Measurements from ENCODE around the gene SP100. TPM values are rescaled to one million over a fixed set of nuclear protein-coding genes. Genes with fewer than 3 reads are reported as not detected.
"Not testable (repeated sequence)": the region's sequence is repeated elsewhere in the genome, so short reads cannot be mapped to it uniquely, and the experiment has no call there.

SP100 gene
- total RNA-seq, 1 donor from 2014 or later: 387 TPM

DNA sequence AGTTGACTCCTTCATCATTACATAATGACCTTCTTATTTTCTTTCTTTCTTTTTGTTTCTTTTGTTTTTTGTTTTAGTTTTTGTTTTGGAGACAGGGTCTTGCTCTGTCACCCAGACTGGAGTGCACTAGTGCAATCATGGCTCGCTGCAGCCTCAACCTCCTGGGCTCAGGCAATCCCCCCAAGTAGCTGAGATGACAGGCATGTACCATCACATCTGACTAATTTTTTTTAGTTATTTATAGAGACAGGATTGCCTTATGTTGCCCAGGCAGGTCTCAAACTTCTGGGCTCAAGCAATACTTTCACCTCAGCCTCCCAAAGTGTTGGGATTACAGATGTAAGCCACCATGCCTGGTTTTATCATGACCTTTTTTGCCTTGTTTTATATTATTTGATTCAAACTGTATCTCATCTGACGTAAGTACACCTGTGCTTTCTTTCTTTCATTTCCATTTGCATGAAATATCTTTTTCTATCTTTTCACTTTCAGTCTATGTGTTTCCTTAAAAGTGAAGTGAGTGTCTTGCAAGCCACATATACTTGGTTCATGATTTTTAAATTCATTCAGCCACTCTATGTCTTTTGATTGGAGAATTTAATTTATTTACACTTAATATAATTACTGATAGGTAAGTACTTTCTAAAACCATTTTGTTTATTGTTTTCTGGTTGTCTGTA is 39.1 kb downstream of the SP100 start:
- intact Hi-C loops (cut with micrococcal nuclease): no loop called here

- intact Hi-C loops (cut with micrococcal nuclease): no loop called here
These were observed 41.2 kb downstream of the SP100 start for GRCh38 chr2:230457073-230457768.

- intact Hi-C loops (cut with micrococcal nuclease): no loop called here
These were observed 41.8 kb downstream of the SP100 start for GRCh38 chr2:230457793-230458192.

DNA sequence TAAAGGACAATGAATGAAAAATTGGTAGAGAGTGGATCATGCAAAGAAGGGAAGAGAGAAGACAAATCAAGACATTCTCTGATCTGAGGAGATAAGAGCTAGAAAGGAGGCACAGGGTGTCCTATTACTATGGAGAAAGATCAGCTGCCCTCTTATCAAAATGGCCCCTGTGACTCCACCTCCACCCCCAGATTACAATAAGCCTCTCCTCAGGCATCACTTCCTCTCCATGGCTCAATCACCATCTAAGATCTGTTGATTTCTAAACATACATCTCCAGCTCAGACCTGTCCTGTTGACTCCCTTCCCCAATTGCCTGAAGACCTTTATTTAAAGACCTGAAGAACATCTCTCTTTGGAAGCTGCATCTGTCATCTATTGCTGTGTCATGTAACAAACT is 43.2 kb downstream of the SP100 start:
- intact Hi-C loops (cut with micrococcal nuclease): no loop called here

GRCh38 chr2:230471074-230471473 is 55.1 kb downstream of the SP100 start:
- intact Hi-C loops (cut with micrococcal nuclease): loop anchor here (5.0 to 10.0 kb wide), 2 partner anchors 324 to 464 kb away; no protein-coding TSS in a partner anchor

GRCh38 chr2:230472621-230473018 is 56.6 kb downstream of the SP100 start:
- intact Hi-C loops (cut with micrococcal nuclease): loop anchor here (1.0 to 10.0 kb wide), 4 partner anchors 139 to 465 kb away; no protein-coding TSS in a partner anchor

- intact Hi-C loops (cut with micrococcal nuclease): loop anchor here (1.0 to 10.0 kb wide), 4 partner anchors 138 to 466 kb away; no protein-coding TSS in a partner anchor
These were observed 57.4 kb downstream of the SP100 start for GRCh38 chr2:230473378-230473777.

DNA sequence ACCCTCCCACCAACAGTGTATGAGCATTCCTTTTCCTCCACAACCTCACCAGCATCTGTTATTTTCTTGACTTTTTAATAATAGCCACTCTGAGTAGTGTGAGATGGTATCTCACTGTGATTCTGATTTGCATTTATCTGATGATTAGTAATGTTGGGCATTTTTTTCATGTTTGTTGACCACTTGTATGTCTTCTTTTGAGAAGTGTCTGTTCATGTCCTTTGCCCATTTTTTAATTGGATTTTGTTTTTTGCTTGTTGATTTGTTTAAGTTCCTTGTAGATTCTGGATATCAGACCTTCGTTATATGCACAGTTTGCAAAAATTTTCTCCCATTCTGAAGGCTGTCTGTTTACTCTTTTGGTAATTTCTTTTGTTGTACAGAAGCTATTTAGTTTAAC is 59.1 kb downstream of the SP100 start:
- intact Hi-C loops (cut with micrococcal nuclease): loop anchor here (10.0 kb wide), 1 partner anchor 320 kb away; no protein-coding TSS in a partner anchor

DNA sequence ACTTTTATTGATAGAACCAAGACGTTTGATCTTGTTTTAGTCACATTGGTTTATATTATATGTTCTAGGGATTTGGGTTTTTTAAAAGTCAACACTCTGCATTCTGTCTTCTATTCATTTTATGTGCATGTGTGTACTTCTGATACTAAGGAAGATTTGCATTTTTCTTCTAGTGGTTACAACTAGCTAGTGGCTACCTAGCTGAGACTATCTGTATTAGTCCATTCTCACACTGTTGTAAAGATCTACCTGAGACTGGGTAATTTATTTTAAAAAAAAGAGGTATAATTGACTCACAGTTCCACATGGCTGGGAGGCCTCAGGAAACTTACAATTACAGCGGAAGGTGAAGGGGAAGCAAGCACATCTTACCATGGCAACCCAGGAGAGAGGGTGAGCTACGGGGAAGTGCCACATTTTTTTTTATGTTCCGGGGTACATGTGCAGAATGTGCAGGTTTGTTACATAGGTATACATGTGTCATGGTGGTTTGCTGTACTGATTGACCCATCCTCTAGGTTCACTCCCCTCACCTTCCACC is 69.9 kb downstream of the SP100 start:
- intact Hi-C loops (cut with micrococcal nuclease): no loop called here

DNA sequence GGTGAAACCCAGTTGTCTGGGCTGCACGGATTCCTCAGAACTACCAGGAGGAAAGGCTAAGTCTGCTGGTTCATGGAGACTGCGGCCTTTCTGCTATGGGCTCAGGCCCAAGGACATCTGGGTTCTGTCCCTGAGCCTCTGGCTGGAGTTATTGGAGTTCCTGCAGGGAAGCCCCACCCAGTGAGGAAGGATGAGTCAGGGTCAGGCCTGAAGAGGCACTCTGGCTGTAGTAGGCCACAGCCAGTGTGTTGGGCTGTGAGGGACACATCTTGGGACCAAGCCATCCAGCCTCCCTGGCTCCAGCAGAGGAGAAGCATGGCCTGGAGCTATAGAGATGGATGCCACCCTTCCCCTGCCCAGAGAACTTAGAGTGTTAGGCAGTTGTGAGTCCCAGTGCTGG is 75.2 kb downstream of the SP100 start:
- intact Hi-C loops (cut with micrococcal nuclease): not testable (repeated sequence)

GRCh38 chr2:230492107-230492506 is 76.1 kb downstream of the SP100 start:
- intact Hi-C loops (cut with micrococcal nuclease): no loop called here

GRCh38 chr2:230494980-230495379 is 79.0 kb downstream of the SP100 start:
- intact Hi-C loops (cut with micrococcal nuclease): loop anchor here (5.0 kb wide), 1 partner anchor 117 kb away; no protein-coding TSS in a partner anchor

DNA sequence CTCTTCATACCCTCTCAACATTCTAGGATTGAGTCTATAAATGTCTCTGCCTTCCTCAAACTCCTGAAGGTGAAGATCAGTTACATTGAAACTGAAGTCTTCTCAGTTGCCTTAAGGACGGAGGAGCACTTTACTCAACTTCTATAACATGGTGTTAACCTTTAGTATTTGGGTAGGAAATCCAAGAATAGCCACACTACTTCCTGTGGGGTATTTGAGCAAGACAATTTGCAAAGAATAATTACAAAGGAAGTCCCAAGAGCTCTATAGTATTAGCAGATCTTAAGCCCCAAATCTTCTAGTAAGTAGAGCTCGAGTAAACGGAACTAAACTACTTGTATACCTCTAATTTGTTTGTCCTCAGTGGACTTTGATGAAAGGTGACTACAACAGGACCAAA is 80.9 kb downstream of the SP100 start:
- intact Hi-C loops (cut with micrococcal nuclease): loop anchor here (5.0 kb wide), 1 partner anchor 115 kb away; no protein-coding TSS in a partner anchor

- intact Hi-C loops (cut with micrococcal nuclease): loop anchor here (5.0 kb wide), 1 partner anchor 114 kb away; no protein-coding TSS in a partner anchor
These were observed 82.6 kb downstream of the SP100 start for GRCh38 chr2:230498506-230499107.

DNA sequence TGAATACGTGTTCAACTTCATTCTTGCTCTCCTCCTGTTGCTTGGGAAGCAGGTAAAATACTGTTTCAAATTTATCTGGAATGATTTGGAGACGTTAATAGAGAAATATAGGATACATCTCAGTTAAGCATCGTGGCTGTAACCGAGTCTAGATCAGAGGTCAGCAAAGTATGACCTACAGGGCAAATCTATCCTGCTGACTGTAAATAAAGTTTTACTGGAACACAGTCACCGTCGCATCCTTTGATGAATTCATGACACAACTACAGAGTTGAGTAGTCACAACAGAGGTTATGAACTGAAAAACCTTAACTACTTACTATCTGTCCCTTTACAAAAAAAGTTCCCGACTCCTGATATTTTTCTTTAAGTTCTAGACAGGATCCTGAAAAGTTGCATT is 86.6 kb downstream of the SP100 start:
- intact Hi-C loops (cut with micrococcal nuclease): no loop called here

- intact Hi-C loops (cut with micrococcal nuclease): no loop called here
These were observed 87.8 kb downstream of the SP100 start for GRCh38 chr2:230503798-230504197.

GRCh38 chr2:230505162-230505561 is 89.2 kb downstream of the SP100 start:
- intact Hi-C loops (cut with micrococcal nuclease): no loop called here

DNA sequence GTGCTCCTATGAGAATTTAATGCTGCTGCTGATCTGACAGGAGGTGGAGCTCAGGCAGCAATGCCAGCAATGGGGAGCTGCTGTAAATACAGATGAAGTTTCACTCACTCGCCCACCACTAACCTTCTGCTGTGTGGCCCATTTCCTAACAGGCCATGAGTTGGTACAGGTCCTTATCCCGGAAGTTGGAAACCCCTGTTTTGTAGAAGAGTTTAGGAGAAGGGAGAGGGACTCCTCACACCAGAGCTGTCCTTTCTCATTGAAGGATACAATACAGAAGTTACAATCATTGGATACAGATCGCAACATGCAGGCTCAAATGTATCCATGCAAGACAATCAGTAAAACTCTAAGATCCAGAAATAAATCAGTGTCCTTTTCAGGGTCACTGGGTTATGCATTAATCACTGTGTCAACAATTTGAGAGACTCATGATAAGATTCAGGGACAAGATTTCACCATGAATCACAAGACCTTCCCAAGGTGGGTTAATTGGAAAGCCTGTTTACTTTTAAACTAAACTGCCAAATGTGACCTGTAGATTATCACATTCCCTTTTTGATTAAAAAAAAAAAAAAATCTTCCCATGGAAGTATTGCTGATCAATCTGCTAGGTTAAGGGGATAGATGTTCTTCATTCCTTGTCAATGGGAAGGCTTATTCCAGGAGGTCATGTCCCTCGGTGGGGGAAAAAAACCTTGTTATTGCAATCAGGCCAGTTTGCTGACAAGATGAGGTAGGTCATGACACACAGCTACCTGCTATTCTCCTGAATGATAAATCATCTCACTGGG is 97.2 kb downstream of the SP100 start:
- intact Hi-C loops (cut with micrococcal nuclease): no loop called here

GRCh38 chr2:230520061-230520874 is 104.3 kb downstream of the SP100 start:
- intact Hi-C loops (cut with micrococcal nuclease): no loop called here

DNA sequence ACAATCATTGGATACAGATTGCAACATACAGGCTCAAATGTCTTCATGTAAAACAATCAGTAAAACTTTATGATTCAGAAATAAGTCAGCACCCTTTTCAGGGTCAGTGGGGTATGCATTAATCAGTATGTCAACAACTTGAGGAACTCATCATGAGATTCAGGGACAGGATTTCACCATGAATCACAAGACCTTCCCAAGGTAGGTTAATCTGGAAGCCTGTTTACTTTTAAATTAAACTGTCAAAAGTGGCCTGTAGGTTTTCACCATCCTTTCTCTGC is 104.8 kb downstream of the SP100 start:
- intact Hi-C loops (cut with micrococcal nuclease): no loop called here

Measured in T-helper 1 cell treated with Interleukin-12 subunit alpha and Interleukin-12 subunit beta and Interleukin-4 antibody, amounts not matched to agents 30 ng/mL and 1 ng/mL, for 36 hours (primary cell).